Activated T-helper 2 cell treated with anti-CD3 and anti-CD28 coated beads, Interferon-gamma antibody, Interleukin-2, Interleukin-4, amounts not matched to agents 10 μg/mL and 5 μg/mL and 100 μg/mL, durations not matched to agents 14 hours and 24 hours and 36 hours (primary cell): ENCODE results near the gene PRELID3B. TPM values are rescaled to one million over a fixed set of nuclear protein-coding genes. Genes with fewer than 3 reads are reported as not detected.

ENCODE experiments used
- DNase-seq: peaks from one replicate; pipeline ENCODE4 v3.0.0; 2021; ENCODE audit warnings: low spot score
- H3K27ac Mint-ChIP-seq: one replicate; pipeline ENCODE4 v1.8.0; 2021; ENCODE audit warnings: mixed read lengths
- H3K27me3 Mint-ChIP-seq: one replicate; pipeline ENCODE4 v1.8.0; 2021; ENCODE audit warnings: low read depth, mixed read lengths
- H3K36me3 Mint-ChIP-seq: one replicate; pipeline ENCODE4 v1.8.0; 2021; ENCODE audit warnings: low read depth, mixed read lengths
- H3K4me1 Mint-ChIP-seq: one replicate; pipeline ENCODE4 v1.8.0; 2021; ENCODE audit warnings: low read depth, mixed read lengths
- H3K4me3 Mint-ChIP-seq: one replicate; pipeline ENCODE4 v1.8.0; 2021; ENCODE audit warnings: low read depth, mild to moderate bottlenecking, moderate library complexity, mixed read lengths
- H3K9me3 Mint-ChIP-seq: one replicate; pipeline ENCODE4 v1.8.0; 2021; ENCODE audit warnings: mixed read lengths
- intact Hi-C: fragments of 100-400 bp; cut with micrococcal nuclease; formaldehyde crosslinking; loops from one replicate; pipeline ENCODE4 v1.15.1; 2023
- total RNA-seq: library from RNA; stranded (reverse); gene quantifications from 2 replicates; pipeline ENCODE4 v1.2.3, GENCODE V29; 2022

PRELID3B gene
- total RNA-seq, 1 donor from 2014 or later = 112 TPM

- Mint-ChIP-seq H3K4me3 (no peak overlapping the region), H3K4me1 (peaks cover 28% of the 10 kb centered on the region), H3K27me3 (no peaks in the 10 kb centered on the region), H3K27ac (no peak overlapping the region), H3K36me3 (peaks cover 44% of the 10 kb centered on the region), H3K9me3 (no peaks in the 10 kb centered on the region)
- no peak for DNase-seq
- intact Hi-C loops = no loop called here
These were observed 40.2 kb downstream of the PRELID3B start for GRCh38 chr20:59002388-59002787.

- no peak overlapping the region for H3K27ac Mint-ChIP-seq
- DNase-seq = no peak
- intact Hi-C loops = no loop called here
- peaks cover 50% of the 10 kb centered on the region for H3K36me3 Mint-ChIP-seq
- no peaks in the 10 kb centered on the region for H3K9me3 Mint-ChIP-seq
- peaks cover 28% of the 10 kb centered on the region for H3K4me1 Mint-ChIP-seq
- no peak overlapping the region for H3K4me3 Mint-ChIP-seq
- H3K27me3 Mint-ChIP-seq = no peaks in the 10 kb centered on the region
These were observed 41.0 kb downstream of the PRELID3B start for GRCh38 chr20:59001449-59002171.

GRCh38 chr20:59001068-59001448, 41.5 kb downstream of the PRELID3B start:
- intact Hi-C loops = no loop called here
- no peak overlapping the region for H3K27ac Mint-ChIP-seq
- DNase-seq = no peak
- peaks cover 54% of the 10 kb centered on the region for H3K36me3 Mint-ChIP-seq
- peaks cover 26% of the 10 kb centered on the region for H3K4me1 Mint-ChIP-seq
- H3K4me3 Mint-ChIP-seq = no peak overlapping the region
- H3K9me3 Mint-ChIP-seq = no peaks in the 10 kb centered on the region
- no peaks in the 10 kb centered on the region for H3K27me3 Mint-ChIP-seq

- Mint-ChIP-seq H3K27ac (no peak overlapping the region), H3K9me3 (no peaks in the 10 kb centered on the region), H3K4me3 (no peak overlapping the region), H3K4me1 (peaks cover 20% of the 10 kb centered on the region), H3K27me3 (no peaks in the 10 kb centered on the region), H3K36me3 (peaks cover 61% of the 10 kb centered on the region)
- intact Hi-C loops = no loop called here
- no peak for DNase-seq
These were observed 42.3 kb downstream of the PRELID3B start for GRCh38 chr20:59000326-59000725.

- Mint-ChIP-seq H3K36me3 (peaks cover 61% of the 10 kb centered on the region), H3K27ac (no peak overlapping the region)
These were observed 43.9 kb downstream of the PRELID3B start for GRCh38 chr20:58998656-58999055.

GRCh38 chr20:58997141-58997770, 45.3 kb downstream of the PRELID3B start:
- no peak overlapping the region for H3K27ac Mint-ChIP-seq
- intact Hi-C loops = no loop called here
- H3K4me3 Mint-ChIP-seq = no peak overlapping the region
- no peaks in the 10 kb centered on the region for H3K4me1 Mint-ChIP-seq
- no peak for DNase-seq
- peaks cover 61% of the 10 kb centered on the region for H3K36me3 Mint-ChIP-seq
- H3K27me3 Mint-ChIP-seq = no peaks in the 10 kb centered on the region
- H3K9me3 Mint-ChIP-seq = no peaks in the 10 kb centered on the region

More at GRCh38 chr20:58998656-58999055, 43.9 kb downstream of the PRELID3B start:
- Mint-ChIP-seq H3K4me3 (no peak overlapping the region), H3K9me3 (no peaks in the 10 kb centered on the region), H3K4me1 (peaks cover 3% of the 10 kb centered on the region), H3K27me3 (no peaks in the 10 kb centered on the region)
- intact Hi-C loops = no loop called here
- DNase-seq = no peak

- no peaks in the 10 kb centered on the region for H3K4me1 Mint-ChIP-seq
- no peak overlapping the region for H3K4me3 Mint-ChIP-seq
- no peak for DNase-seq
- no peaks in the 10 kb centered on the region for H3K9me3 Mint-ChIP-seq
- intact Hi-C loops = no loop called here
- H3K27me3 Mint-ChIP-seq = no peaks in the 10 kb centered on the region
- H3K27ac Mint-ChIP-seq = no peak overlapping the region
- H3K36me3 Mint-ChIP-seq = peaks cover 64% of the 10 kb centered on the region
These were observed 46.4 kb downstream of the PRELID3B start for GRCh38 chr20:58996226-58996611.

- intact Hi-C loops = no loop called here
- Mint-ChIP-seq H3K27me3 (no peaks in the 10 kb centered on the region), H3K36me3 (peaks cover 69% of the 10 kb centered on the region), H3K4me3 (no peak overlapping the region), H3K4me1 (no peaks in the 10 kb centered on the region), H3K9me3 (no peaks in the 10 kb centered on the region), H3K27ac (no peak overlapping the region)
- DNase-seq = no peak
These were observed 46.9 kb downstream of the PRELID3B start for GRCh38 chr20:58995461-58996225.

GRCh38 chr20:58994390-58995159, 48.0 kb downstream of the PRELID3B start:
- no peaks in the 10 kb centered on the region for H3K9me3 Mint-ChIP-seq
- peaks cover 74% of the 10 kb centered on the region for H3K36me3 Mint-ChIP-seq
- H3K27ac Mint-ChIP-seq = peak overlapping the region; percentile 46
- DNase-seq = no peak
- no peaks in the 10 kb centered on the region for H3K27me3 Mint-ChIP-seq
- intact Hi-C loops = no loop called here
- no peaks in the 10 kb centered on the region for H3K4me1 Mint-ChIP-seq
- no peak overlapping the region for H3K4me3 Mint-ChIP-seq

GRCh38 chr20:58993332-58994248, 49.0 kb downstream of the PRELID3B start:
- H3K27me3 Mint-ChIP-seq = no peaks in the 10 kb centered on the region
- no peak for DNase-seq
- H3K4me3 Mint-ChIP-seq = no peak overlapping the region
- intact Hi-C loops = no loop called here
- peaks cover 81% of the 10 kb centered on the region for H3K36me3 Mint-ChIP-seq
- no peak overlapping the region for H3K27ac Mint-ChIP-seq
- no peaks in the 10 kb centered on the region for H3K9me3 Mint-ChIP-seq
- H3K4me1 Mint-ChIP-seq = no peaks in the 10 kb centered on the region

- H3K36me3 Mint-ChIP-seq = peaks cover 86% of the 10 kb centered on the region
- H3K9me3 Mint-ChIP-seq = no peaks in the 10 kb centered on the region
- no peak overlapping the region for H3K27ac Mint-ChIP-seq
These were observed 49.7 kb downstream of the PRELID3B start for GRCh38 chr20:58992911-58993310.

GRCh38 chr20:58991715-58992114, 50.9 kb downstream of the PRELID3B start:
- Mint-ChIP-seq H3K4me1 (peaks cover 6% of the 10 kb centered on the region), H3K4me3 (no peak overlapping the region), H3K36me3 (peaks cover 88% of the 10 kb centered on the region), H3K27ac (no peak overlapping the region), H3K27me3 (no peaks in the 10 kb centered on the region), H3K9me3 (no peaks in the 10 kb centered on the region)
- no peak for DNase-seq
- intact Hi-C loops = no loop called here

More at GRCh38 chr20:58992911-58993310, 49.7 kb downstream of the PRELID3B start:
- Mint-ChIP-seq H3K4me3 (no peak overlapping the region), H3K4me1 (no peaks in the 10 kb centered on the region), H3K27me3 (no peaks in the 10 kb centered on the region)
- intact Hi-C loops = no loop called here
- no peak for DNase-seq
